NCI-H2171 treated with DMSO at 0.1 percent for 48 hours (cell line): ENCODE measurements around the gene OR10K2.
"Not testable (repeated sequence)": the region's sequence is repeated elsewhere in the genome, so short reads cannot be mapped to it uniquely, and the experiment has no call there.

Experiments
- DNase-seq: peaks from one replicate; lab custom pipeline; 2025; lab: John Stamatoyannopoulos, UW

The OR10K2 gene

GRCh38 chr1:158426137-158426536 is at the start of gene OR10K2:
TSS of gene OR10K2 (minus strand) at chr1:158426237. CDS start at chr1:158420866, 5,371 bp downstream.
- no peak for DNase-seq

GRCh38 chr1:158471920-158472319 is 45.9 kb upstream of the OR10K2 start, which contains the start of gene OR10R2:
TSS of gene OR10R2 (plus strand) at chr1:158472220. CDS start at chr1:158472326, 106 bp downstream.
- DNase-seq = no peak

- no peak for DNase-seq
Observed at GRCh38 chr1:158461534-158461933, 35.5 kb upstream of the OR10K2 start, which contains the start of gene OR10K1. TSS of gene OR10K1 (plus strand) at chr1:158461834. CDS start at chr1:158465562, 3,728 bp downstream.

GRCh38 chr1:158458263-158458662 is 32.2 kb upstream of the OR10K2 start:
- no peak for DNase-seq

GRCh38 chr1:158457246-158457645 is 31.2 kb upstream of the OR10K2 start:
- DNase-seq = no peak

GRCh38 chr1:158454537-158454936 is 28.5 kb upstream of the OR10K2 start:
- no peak for DNase-seq

- no peak for DNase-seq
Observed at GRCh38 chr1:158445376-158445775, 19.3 kb upstream of the OR10K2 start.

- DNase-seq = no peak
Observed at GRCh38 chr1:158434741-158435140, 8.7 kb upstream of the OR10K2 start.

GRCh38 chr1:158430163-158430562 is 4.1 kb upstream of the OR10K2 start:
- not testable (repeated sequence) for DNase-seq

- DNase-seq = no peak
Observed at GRCh38 chr1:158425027-158425426, 1.0 kb downstream of the OR10K2 start.

- no peak for DNase-seq
Observed at GRCh38 chr1:158422212-158422611, 3.8 kb downstream of the OR10K2 start.

GRCh38 chr1:158417586-158417985 is 8.5 kb downstream of the OR10K2 start:
- DNase-seq = no peak

GRCh38 chr1:158414651-158415345 is 11.2 kb downstream of the OR10K2 start:
- no peak for DNase-seq

- DNase-seq = no peak
Observed at GRCh38 chr1:158407092-158407491, 18.9 kb downstream of the OR10K2 start.

- no peak for DNase-seq
Observed at GRCh38 chr1:158400871-158401270, 25.2 kb downstream of the OR10K2 start.

GRCh38 chr1:158398818-158399514 is 27.1 kb downstream of the OR10K2 start, which contains the start of gene OR10T2:
TSS of gene OR10T2 (minus strand) at chr1:158399466. CDS start at chr1:158399466, 0 bp downstream.
- DNase-seq = no peak

- DNase-seq = no peak
Observed at GRCh38 chr1:158396646-158397045, 29.4 kb downstream of the OR10K2 start.

- DNase-seq = no peak
Observed at GRCh38 chr1:158393476-158393875, 32.6 kb downstream of the OR10K2 start.

- DNase-seq = no peak
Observed at GRCh38 chr1:158391099-158391498, 34.9 kb downstream of the OR10K2 start.

- DNase-seq = no peak
Observed at GRCh38 chr1:158390331-158390730, 35.7 kb downstream of the OR10K2 start.

- no peak for DNase-seq
Observed at GRCh38 chr1:158374860-158375259, 51.2 kb downstream of the OR10K2 start.

GRCh38 chr1:158374101-158374500 is 51.9 kb downstream of the OR10K2 start:
- not testable (repeated sequence) for DNase-seq
